CD4-positive, alpha-beta memory T cell (primary cell): ENCODE results near the gene AFAP1. TPM values are rescaled to one million over a fixed set of nuclear protein-coding genes. Genes with fewer than 3 reads are reported as not detected.
"Not testable (repeated sequence)": the region's sequence is repeated elsewhere in the genome, so short reads cannot be mapped to it uniquely, and the experiment has no call there.

Experiments used
- CTCF ChIA-PET: fragments of 350-600 bp; sonication (Branson Sonifier 250); formaldehyde crosslinking; loops from one replicate; lab custom pipeline; 2021; ENCODE audit warnings: inconsistent platforms; ENCODE audit not compliant: partially characterized antibody; lab: Charles Lee
- POLR2A ChIA-PET: fragments of 350-600 bp; sonication (Branson Sonifier 250); formaldehyde crosslinking; loops from one replicate; lab custom pipeline; 2021; ENCODE audit not compliant: partially characterized antibody; lab: Charles Lee
- DNase-seq, 5 donors: peaks; one replicate each; pipeline versions ENCODE4 v3.0.0 to v3.0.0-alpha.2; 2020 to 2022; ENCODE audit warnings: mixed read lengths in 1 of 5
- H3K27ac ChIP-seq: one replicate; pipeline ENCODE4 v1.7.0; 2013; ENCODE audit warnings: low read depth, low read length
- H3K27me3 ChIP-seq: 2 replicates; pipeline ENCODE4 v1.7.0; 2013; ENCODE audit warnings: mild to moderate bottlenecking, low read length, moderate library complexity; ENCODE audit not compliant: insufficient read depth
- H3K36me3 ChIP-seq: 2 replicates; pipeline ENCODE4 v1.7.0; 2013; ENCODE audit warnings: mild to moderate bottlenecking, low read length, moderate library complexity; ENCODE audit not compliant: insufficient read depth
- H3K4me1 ChIP-seq: 2 replicates; pipeline ENCODE4 v1.7.0; 2013; ENCODE audit warnings: mild to moderate bottlenecking, low read length, moderate library complexity; ENCODE audit not compliant: insufficient read depth
- H3K4me3 ChIP-seq, 2 donors: one replicate each; pipeline ENCODE4 v1.7.0; 2013; ENCODE audit warnings: low read length in 2 of 2, mild to moderate bottlenecking in 1 of 2
- H3K9me3 ChIP-seq, 2 donors: one replicate each; pipeline ENCODE4 v1.7.0; 2013; ENCODE audit warnings: low read length in 2 of 2, control low read depth in 1 of 2; ENCODE audit not compliant: control insufficient read depth in 1 of 2
- H3K27ac Mint-ChIP-seq, 7 donors: one replicate each; pipeline ENCODE4 v1.8.0; 2020 to 2021; ENCODE audit warnings: mixed read lengths in 7 of 7, mild to moderate bottlenecking in 6 of 7, inconsistent platforms in 3 of 7, moderate library complexity in 3 of 7
- H3K27me3 Mint-ChIP-seq, 2 donors: one replicate each; pipeline ENCODE4 v1.8.0; 2020 to 2021; ENCODE audit warnings: mixed read lengths in 2 of 2
- H3K36me3 Mint-ChIP-seq, 2 donors: one replicate each; pipeline ENCODE4 v1.8.0; 2020 to 2021; ENCODE audit warnings: mixed read lengths in 2 of 2, inconsistent platforms in 1 of 2, mild to moderate bottlenecking in 1 of 2
- H3K4me1 Mint-ChIP-seq, 4 donors: one replicate each; pipeline ENCODE4 v1.8.0; 2020 to 2021; ENCODE audit warnings: mixed read lengths in 4 of 4, mild to moderate bottlenecking in 1 of 4
- H3K4me3 Mint-ChIP-seq, 8 donors: one replicate each; pipeline ENCODE4 v1.8.0; 2020 to 2021; ENCODE audit warnings: mixed read lengths in 8 of 8, mild to moderate bottlenecking in 7 of 8, moderate library complexity in 6 of 8, inconsistent platforms in 3 of 8
- H3K9me3 Mint-ChIP-seq, 8 donors: one replicate each; pipeline ENCODE4 v1.8.0; 2020 to 2021; ENCODE audit warnings: mixed read lengths in 8 of 8, mild to moderate bottlenecking in 5 of 8, inconsistent platforms in 3 of 8, moderate library complexity in 1 of 8
- intact Hi-C: fragments of 100-400 bp; cut with micrococcal nuclease; formaldehyde crosslinking; loops from one replicate; pipeline ENCODE4 v1.15.1; 2023
- polyA plus RNA-seq, 2 donors: library from polyadenylated mRNA; unstranded; fragments of 300-500 nt; fragmentation: Illumina TruSeq; gene quantifications; one replicate each; pipeline ENCODE4 v1.2.3, GENCODE V29; 2021
- total RNA-seq, 2 experiments: library from RNA; stranded (reverse); gene quantifications; one replicate each; pipeline ENCODE4 v1.2.3, GENCODE V29; 2021

AFAP1 gene
- total and polyA plus RNA-seq, 4 experiments from 2014 or later: 0.95 to 21.8 (median 12.6) TPM

DNA sequence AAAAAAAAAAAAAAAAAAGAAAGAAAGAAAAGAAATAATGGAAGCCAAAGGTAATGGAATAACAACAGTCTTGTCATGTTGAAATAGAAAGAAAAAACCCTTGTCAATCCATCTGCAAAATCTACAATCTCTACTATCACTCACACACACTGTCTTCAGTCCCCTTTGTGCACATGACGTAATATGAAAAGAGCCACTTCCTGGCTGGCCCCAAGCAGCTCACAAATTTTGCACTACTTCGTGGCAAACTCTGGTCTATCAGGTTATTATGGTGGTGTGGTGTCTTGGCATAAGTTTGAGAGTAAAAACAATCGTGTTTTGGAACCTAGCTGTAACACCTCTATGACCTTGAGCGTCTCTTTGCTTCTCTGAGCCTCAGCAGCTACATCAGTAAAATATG lies 8.3 kb upstream of the AFAP1 start:
- H3K4me1 ChIP-seq: peaks cover 8% of the 10 kb centered on the region
- peak in 4 of 5 donors; percentile 27 to 47 (median 32) for DNase-seq
- H3K36me3 Mint-ChIP-seq: no peaks in the 10 kb centered on the region
- POLR2A ChIA-PET: interaction anchor here (1.0 kb wide), 1 partner anchor 8 kb away, joined by 3 read pairs; the partner anchor contains the start of gene AFAP1
- H3K36me3 ChIP-seq: no peaks in the 10 kb centered on the region
- peaks cover 0 to 5% (median 2%) of the 10 kb centered on the region in 8 donors for H3K9me3 Mint-ChIP-seq
- no peak overlapping the region for H3K4me3 ChIP-seq
- H3K27me3 ChIP-seq: no peaks in the 10 kb centered on the region
- H3K4me1 Mint-ChIP-seq: peaks cover 4 to 14% (median 8%) of the 10 kb centered on the region in 4 donors
- intact Hi-C loops: no loop called here
- H3K27ac ChIP-seq: no peak overlapping the region
- no peaks in the 10 kb centered on the region for H3K27me3 Mint-ChIP-seq
- CTCF ChIA-PET: interaction anchor here (1.0 kb wide), 1 partner anchor 144 kb away, joined by 3 read pairs; no protein-coding TSS in a partner anchor
- H3K27ac Mint-ChIP-seq: peak overlapping the region in 3 of 7 donors; percentile 0 to 10 (median 0)
- H3K9me3 ChIP-seq: no peaks in the 10 kb centered on the region
- peak overlapping the region in 1 of 8 donors; percentile 2 for H3K4me3 Mint-ChIP-seq

GRCh38 chr4:7945709-7946380 lies 6.2 kb upstream of the AFAP1 start:
- no peaks in the 10 kb centered on the region for H3K36me3 Mint-ChIP-seq
- intact Hi-C loops: no loop called here
- ChIA-PET CTCF (interaction anchor here (0.8 to 1.6 kb wide), 3 partner anchors 22 to 144 kb away, joined by 3 to 4 read pairs (median 4); no protein-coding TSS in a partner anchor), POLR2A (interaction anchor here (0.6 kb wide), 1 partner anchor 10 kb away, joined by 4 read pairs; no protein-coding TSS in a partner anchor)
- H3K9me3 Mint-ChIP-seq: peaks cover 0 to 2% (median 0%) of the 10 kb centered on the region in 8 donors
- no peak for DNase-seq
- no peaks in the 10 kb centered on the region for H3K27me3 Mint-ChIP-seq
- Histone ChIP-seq H3K27me3 (no peaks in the 10 kb centered on the region), H3K4me3 (no peak overlapping the region), H3K36me3 (no peaks in the 10 kb centered on the region), H3K4me1 (peaks cover 8% of the 10 kb centered on the region), H3K27ac (no peak overlapping the region), H3K9me3 (no peaks in the 10 kb centered on the region)
- peak overlapping the region in 1 of 7 donors; percentile 19 for H3K27ac Mint-ChIP-seq
- H3K4me3 Mint-ChIP-seq: no peak overlapping the region
- peaks cover 4 to 17% (median 9%) of the 10 kb centered on the region in 4 donors for H3K4me1 Mint-ChIP-seq

DNA sequence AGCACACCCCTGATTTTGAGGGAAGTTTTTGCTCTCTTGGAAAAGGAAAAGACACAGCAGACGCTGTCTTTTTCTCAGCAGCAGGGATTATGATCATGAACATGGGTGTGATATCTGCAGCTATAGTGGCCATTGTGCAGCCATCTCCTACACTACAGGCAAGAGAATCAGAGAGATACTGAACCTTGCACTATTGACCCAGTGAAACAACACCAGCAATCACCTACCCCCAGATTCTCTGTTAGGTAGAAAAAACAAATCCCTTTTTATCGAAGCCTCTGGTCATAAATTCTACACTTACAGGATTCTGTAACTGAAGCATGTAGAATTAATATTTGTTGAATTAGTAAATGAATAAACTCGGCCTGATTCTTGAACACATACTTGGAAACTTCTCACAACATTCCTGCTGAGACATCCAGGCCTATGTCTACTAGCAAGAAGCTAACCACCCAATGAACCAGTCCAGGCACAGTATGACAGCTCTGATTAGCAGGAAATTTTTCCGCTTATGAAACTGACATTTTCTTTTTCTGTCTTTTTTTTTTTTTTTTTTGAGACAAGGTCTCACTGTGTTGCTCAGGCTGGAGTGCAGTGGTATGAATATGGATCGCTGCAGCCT lies 5.0 kb upstream of the AFAP1 start:
- H3K9me3 Mint-ChIP-seq: no peaks in the 10 kb centered on the region
- Histone ChIP-seq H3K9me3 (no peaks in the 10 kb centered on the region), H3K27me3 (no peaks in the 10 kb centered on the region), H3K4me3 (no peak overlapping the region), H3K27ac (no peak overlapping the region), H3K36me3 (no peaks in the 10 kb centered on the region), H3K4me1 (peaks cover 8% of the 10 kb centered on the region)
- H3K27me3 Mint-ChIP-seq: no peaks in the 10 kb centered on the region
- H3K27ac Mint-ChIP-seq: no peak overlapping the region
- ChIA-PET CTCF (interaction anchor here (0.8 to 1.3 kb wide), 3 partner anchors 23 to 142 kb away, joined by 4 read pairs; no protein-coding TSS in a partner anchor), POLR2A (no interaction called here)
- H3K36me3 Mint-ChIP-seq: no peaks in the 10 kb centered on the region
- peaks cover 4 to 18% (median 10%) of the 10 kb centered on the region in 4 donors for H3K4me1 Mint-ChIP-seq
- intact Hi-C loops: no loop called here
- no peak overlapping the region for H3K4me3 Mint-ChIP-seq
- no peak for DNase-seq

- not testable (repeated sequence) for H3K4me1 Mint-ChIP-seq, H3K27me3 Mint-ChIP-seq
Observed at GRCh38 chr4:7943688-7944087, 4.0 kb upstream of the AFAP1 start.

GRCh38 chr4:7943211-7943610 lies 3.5 kb upstream of the AFAP1 start:
- no peak overlapping the region for H3K27ac Mint-ChIP-seq
- H3K36me3 Mint-ChIP-seq: no peaks in the 10 kb centered on the region
- Histone ChIP-seq H3K27ac (no peak overlapping the region), H3K4me3 (no peak overlapping the region), H3K9me3 (no peaks in the 10 kb centered on the region), H3K36me3 (no peaks in the 10 kb centered on the region), H3K4me1 (peaks cover 9% of the 10 kb centered on the region), H3K27me3 (no peaks in the 10 kb centered on the region)
- peaks cover 7 to 13% (median 10%) of the 10 kb centered on the region in 4 donors for H3K4me1 Mint-ChIP-seq
- POLR2A ChIA-PET: no interaction called here
- no peak overlapping the region for H3K4me3 Mint-ChIP-seq
- no peak for DNase-seq
- H3K9me3 Mint-ChIP-seq: no peaks in the 10 kb centered on the region
- CTCF ChIA-PET: interaction anchor here (1.3 kb wide), 1 partner anchor 99 kb away, joined by 3 read pairs; no protein-coding TSS in a partner anchor
- intact Hi-C loops: no loop called here
- no peaks in the 10 kb centered on the region for H3K27me3 Mint-ChIP-seq

More at GRCh38 chr4:7943688-7944087, 4.0 kb upstream of the AFAP1 start:
- intact Hi-C loops, H3K36me3 ChIP-seq, CTCF ChIA-PET, H3K27ac Mint-ChIP-seq, POLR2A ChIA-PET, H3K9me3 Mint-ChIP-seq, H3K36me3 Mint-ChIP-seq, H3K4me1 ChIP-seq, H3K4me3 ChIP-seq, H3K4me3 Mint-ChIP-seq, H3K27ac ChIP-seq, H3K9me3 ChIP-seq, DNase-seq, H3K27me3 ChIP-seq: not testable (repeated sequence)

DNA sequence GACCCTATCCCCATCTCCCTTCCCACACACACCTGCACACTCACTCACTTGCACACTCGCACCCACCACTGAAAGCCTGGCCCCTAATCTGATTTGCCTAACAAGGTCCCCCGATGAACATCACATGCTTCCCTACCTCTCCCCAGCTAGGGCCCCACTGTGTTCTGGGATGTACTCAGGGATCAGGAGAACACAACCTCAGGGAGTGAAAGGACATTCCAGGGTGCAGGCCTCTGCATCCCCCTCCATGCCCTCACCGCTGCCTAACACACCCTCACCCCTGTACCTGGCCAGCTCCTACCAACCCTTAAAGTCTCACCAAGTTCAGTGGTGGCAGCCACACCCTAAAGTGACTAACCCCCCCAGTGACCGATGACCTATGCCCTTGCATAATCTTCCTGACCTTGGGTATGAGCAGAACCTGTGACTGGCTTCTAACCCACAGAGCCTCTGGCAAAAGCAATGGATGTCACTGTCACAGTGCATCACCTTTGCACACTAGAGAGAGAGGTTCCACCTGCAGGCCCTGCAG lies 2.4 kb upstream of the AFAP1 start:
- Histone ChIP-seq H3K27me3 (no peaks in the 10 kb centered on the region), H3K4me1 (peaks cover 16% of the 10 kb centered on the region), H3K36me3 (no peaks in the 10 kb centered on the region), H3K9me3 (no peaks in the 10 kb centered on the region), H3K27ac (no peak overlapping the region), H3K4me3 (no peak overlapping the region)
- peak overlapping the region in 1 of 8 donors; percentile 22 for H3K4me3 Mint-ChIP-seq
- ChIA-PET CTCF (interaction anchor here (1.3 kb wide), 1 partner anchor 98 kb away, joined by 3 read pairs; no protein-coding TSS in a partner anchor), POLR2A (no interaction called here)
- peaks cover 7 to 19% (median 16%) of the 10 kb centered on the region in 4 donors for H3K4me1 Mint-ChIP-seq
- no peaks in the 10 kb centered on the region for H3K36me3 Mint-ChIP-seq
- no peak for DNase-seq
- H3K27ac Mint-ChIP-seq: no peak overlapping the region
- intact Hi-C loops: no loop called here
- peaks cover 0 to 2% of the 10 kb centered on the region in 2 donors for H3K27me3 Mint-ChIP-seq
- no peaks in the 10 kb centered on the region for H3K9me3 Mint-ChIP-seq
